Esophagus squamous epithelium (tissue), 5 donors: Measurements from ENCODE around the gene POC1B. TPM values are rescaled to one million over a fixed set of nuclear protein-coding genes. Genes with fewer than 3 reads are reported as not detected.

ENCODE experiments used
- DNase-seq: peaks from one replicate; lab custom pipeline; 2025; lab: John Stamatoyannopoulos, UW
- H3K27ac ChIP-seq, 4 donors: fragments of 200-600 bp; sonication (generic); one replicate each; pipeline ENCODE4 v1.5.1; 2016 to 2019; ENCODE audit warnings: mild to moderate bottlenecking in 1 of 4
- H3K27me3 ChIP-seq, 4 donors: fragments of 200-600 bp; sonication (generic); 1 replicate in 3 of 4; 2 replicates in 1 of 4; pipeline versions ENCODE4 v1.5.1 to v1.6.0; 2017 to 2021; ENCODE audit warnings: antibody characterized with exemption in 1 of 4
- H3K36me3 ChIP-seq, 3 donors: fragments of 200-600 bp; sonication (generic); one replicate each; pipeline ENCODE4 v1.5.1; 2016 to 2019
- H3K4me1 ChIP-seq, 3 donors: fragments of 200-600 bp; sonication (generic); one replicate each; pipeline ENCODE4 v1.5.1; 2017 to 2019
- H3K4me3 ChIP-seq, 4 donors: fragments of 200-600 bp; sonication (generic); 1 replicate in 3 of 4; 2 replicates in 1 of 4; pipeline ENCODE4 v1.5.1; 2016 to 2019; ENCODE audit warnings: mild to moderate bottlenecking in 2 of 4, moderate library complexity in 1 of 4
- H3K9me3 ChIP-seq, 3 donors: fragments of 200-600 bp; sonication (generic); one replicate each; pipeline ENCODE4 v1.5.1; 2016 to 2019
- POLR2A ChIP-seq, 4 donors: fragments of 450-650 bp; IDR thresholded peaks; one replicate each; pipeline ENCODE4 v1.6.1; 2017; ENCODE audit warnings: antibody characterized with exemption in 4 of 4, mild to moderate bottlenecking in 4 of 4, moderate library complexity in 3 of 4
- WGBS, 2 donors: methylation state at CpG; one replicate each; pipeline ENCODE4 v1.1.5; 2018; 5-methylcytosine and 5-hydroxymethylcytosine counted together
- intact Hi-C: fragments of 100-400 bp; cut with DNase I; formaldehyde crosslinking; loops from one replicate; pipeline ENCODE4 v1.15.0; 2022
- total RNA-seq, 4 donors: library from RNA; depleted of rRNA; stranded (reverse); fragments of >200 nt; gene quantifications; one replicate each; pipeline ENCODE4 v1.1.0, GENCODE V29; 2016
- TF ChIP-seq, protein P1 (sequence below), 6 experiments: fragments of 450-650 bp in 4 of 6; fragments of 200-600 bp in 2 of 6; sonication (generic) in 2 of 6; IDR thresholded peaks; one replicate each; pipeline ENCODE4 v1.5.1; 2016 to 2019; ENCODE audit warnings: antibody characterized with exemption in 6 of 6, mild to moderate bottlenecking in 4 of 6, moderate library complexity in 4 of 6
- donor health status: DM: yes; HTN: yes; CAD: no.

POC1B gene
- total RNA-seq, 4 donors from 2014 or later: 12.9 to 21.4 (median 15.3) TPM

DNA sequence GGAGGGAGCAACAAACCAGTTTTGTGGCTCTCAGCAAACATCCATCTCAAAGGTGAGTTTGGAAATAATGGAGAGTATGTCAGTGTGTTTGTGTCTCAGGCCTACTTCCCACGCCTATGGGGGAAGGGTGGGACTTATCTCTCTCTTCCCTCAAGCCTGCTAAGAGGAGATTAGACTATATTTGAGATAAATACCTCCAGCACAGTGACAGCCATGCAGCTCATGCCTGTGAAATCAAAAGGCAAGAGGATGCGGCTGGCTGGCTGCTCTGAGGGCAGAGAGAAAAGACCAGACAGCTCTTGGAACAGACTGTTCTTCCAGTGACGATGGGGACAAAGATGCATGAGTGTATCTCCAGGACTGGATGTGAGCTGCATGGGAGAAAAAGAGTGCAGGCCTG, 14.7 kb upstream of the POC1B start:
- H3K27ac ChIP-seq: no peak overlapping the region
- intact Hi-C loops: loop anchor here (10.0 kb wide), 1 partner anchor 564 kb away; no protein-coding TSS in a partner anchor
- WGBS, 2 donors: 78 to 88% methylated on average over 3 of the region's 3 CpGs

DNA sequence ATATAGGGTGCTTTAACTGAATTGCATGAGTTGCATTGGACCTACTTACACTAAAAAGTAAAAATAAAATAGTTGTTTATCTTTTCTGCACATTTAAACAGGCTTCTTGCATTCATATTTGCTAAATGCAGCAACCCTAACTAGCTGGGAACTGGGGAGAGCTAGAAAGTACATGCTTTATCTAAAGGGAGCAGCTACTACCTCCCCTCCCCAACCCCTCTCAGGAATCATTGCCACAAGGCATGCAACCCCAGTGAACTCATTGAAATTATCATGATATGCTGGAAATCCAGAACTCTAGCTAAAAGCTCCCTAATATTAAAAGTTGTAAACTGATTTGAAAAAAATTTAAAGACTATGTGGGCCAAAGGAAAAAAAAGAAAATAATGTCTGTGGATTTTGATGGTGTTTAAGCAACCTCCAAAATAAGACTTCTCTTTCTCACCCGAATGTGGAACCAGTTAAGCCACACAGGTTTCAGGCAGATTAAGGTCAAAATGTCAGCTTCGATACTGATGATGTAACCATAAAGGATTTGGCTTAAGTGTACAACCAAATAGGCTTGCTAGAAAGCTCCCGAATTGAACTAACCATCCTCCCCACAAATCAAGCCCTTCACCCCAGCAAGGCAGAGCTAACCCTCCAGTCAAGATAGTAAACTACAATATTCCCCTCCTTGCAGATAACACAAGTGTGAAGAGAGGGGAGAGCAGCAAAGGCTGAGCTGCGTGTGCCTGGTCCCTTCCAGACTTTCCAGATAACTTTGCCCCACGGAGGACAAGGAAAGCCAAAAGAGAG, 13.8 kb upstream of the POC1B start:
- WGBS, 2 donors: 51 to 81% methylated on average over 5 of the region's 5 CpGs
- Histone ChIP-seq H3K4me3 (no peak overlapping the region), H3K4me1 (peaks cover 0 to 19% (median 4%) of the 10 kb centered on the region in 3 donors), H3K27ac (no peak overlapping the region), H3K36me3 (peaks cover 0 to 4% (median 0%) of the 10 kb centered on the region in 3 donors), H3K27me3 (no peaks in the 10 kb centered on the region), H3K9me3 (no peaks in the 10 kb centered on the region)
- intact Hi-C loops: loop anchor here (10.0 kb wide), 1 partner anchor 565 kb away; no protein-coding TSS in a partner anchor
- DNase-seq: no peak
- TF ChIP-seq POLR2A (IDR thresholded peaks at IDR 0.05): no peak
- TF ChIP-seq, protein P1, sequence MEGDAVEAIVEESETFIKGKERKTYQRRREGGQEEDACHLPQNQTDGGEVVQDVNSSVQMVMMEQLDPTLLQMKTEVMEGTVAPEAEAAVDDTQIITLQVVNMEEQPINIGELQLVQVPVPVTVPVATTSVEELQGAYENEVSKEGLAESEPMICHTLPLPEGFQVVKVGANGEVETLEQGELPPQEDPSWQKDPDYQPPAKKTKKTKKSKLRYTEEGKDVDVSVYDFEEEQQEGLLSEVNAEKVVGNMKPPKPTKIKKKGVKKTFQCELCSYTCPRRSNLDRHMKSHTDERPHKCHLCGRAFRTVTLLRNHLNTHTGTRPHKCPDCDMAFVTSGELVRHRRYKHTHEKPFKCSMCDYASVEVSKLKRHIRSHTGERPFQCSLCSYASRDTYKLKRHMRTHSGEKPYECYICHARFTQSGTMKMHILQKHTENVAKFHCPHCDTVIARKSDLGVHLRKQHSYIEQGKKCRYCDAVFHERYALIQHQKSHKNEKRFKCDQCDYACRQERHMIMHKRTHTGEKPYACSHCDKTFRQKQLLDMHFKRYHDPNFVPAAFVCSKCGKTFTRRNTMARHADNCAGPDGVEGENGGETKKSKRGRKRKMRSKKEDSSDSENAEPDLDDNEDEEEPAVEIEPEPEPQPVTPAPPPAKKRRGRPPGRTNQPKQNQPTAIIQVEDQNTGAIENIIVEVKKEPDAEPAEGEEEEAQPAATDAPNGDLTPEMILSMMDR (IDR thresholded peaks at IDR 0.05): no peak

More for the DNA sequence above, 14.7 kb upstream of the POC1B start:
- DNase-seq: no peak
- Histone ChIP-seq H3K36me3 (peaks cover 0 to 4% (median 0%) of the 10 kb centered on the region in 3 donors), H3K4me1 (peaks cover 0 to 22% (median 8%) of the 10 kb centered on the region in 3 donors), H3K4me3 (no peak overlapping the region), H3K9me3 (no peaks in the 10 kb centered on the region), H3K27me3 (no peaks in the 10 kb centered on the region)
- TF ChIP-seq POLR2A (IDR thresholded peaks at IDR 0.05): no peak
- TF ChIP-seq, protein P1 (IDR thresholded peaks at IDR 0.05): no peak

DNA sequence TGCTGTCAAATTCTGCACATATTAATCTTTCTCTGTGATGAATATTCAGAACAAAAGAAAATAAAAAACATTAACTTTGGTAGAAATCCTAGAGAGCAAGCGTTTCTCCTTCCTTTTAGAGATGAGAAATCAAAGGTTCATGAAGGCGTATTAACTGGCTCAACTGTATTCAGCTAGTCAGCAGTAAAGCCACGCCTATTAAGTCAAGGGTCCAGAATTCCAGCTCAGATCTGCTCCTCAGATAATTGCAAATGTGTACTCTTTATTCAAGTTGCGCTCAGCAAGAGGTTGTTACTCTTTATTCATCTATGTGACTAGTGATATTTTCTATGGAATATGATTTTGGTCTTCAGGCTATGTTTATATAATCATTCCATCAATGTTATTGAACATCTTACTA, 13.1 kb upstream of the POC1B start:
- WGBS, 2 donors: 91 to 92% methylated on average over 4 of the region's 4 CpGs
- Histone ChIP-seq H3K4me3 (no peak overlapping the region), H3K27me3 (no peaks in the 10 kb centered on the region), H3K4me1 (peaks cover 0 to 15% (median 3%) of the 10 kb centered on the region in 3 donors), H3K36me3 (peaks cover 0 to 4% (median 0%) of the 10 kb centered on the region in 3 donors), H3K9me3 (no peaks in the 10 kb centered on the region), H3K27ac (no peak overlapping the region)
- DNase-seq: no peak
- intact Hi-C loops: no loop called here
- TF ChIP-seq, protein P1 (IDR thresholded peaks at IDR 0.05): no peak
- TF ChIP-seq POLR2A (IDR thresholded peaks at IDR 0.05): no peak

DNA sequence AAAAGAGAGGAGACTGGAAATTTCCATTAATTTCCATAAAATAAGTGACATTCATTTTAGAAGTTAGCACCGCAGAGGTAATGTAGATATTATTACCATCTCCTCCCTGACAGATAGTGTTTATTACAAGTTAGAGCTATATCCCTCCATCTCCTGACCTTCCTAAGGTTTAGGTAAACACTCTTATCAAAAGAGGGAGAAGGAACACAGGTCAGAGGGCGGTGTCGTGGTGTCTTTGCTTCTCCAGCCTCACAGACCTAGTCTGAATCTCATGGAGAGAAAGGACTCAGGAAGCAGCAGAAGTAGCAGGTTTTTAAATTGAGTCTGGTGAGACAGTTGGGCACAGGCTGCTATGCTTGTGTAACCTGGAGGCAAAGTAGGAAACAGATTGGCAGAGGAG, 11.5 kb upstream of the POC1B start:
- WGBS, 2 donors: 82 to 92% methylated on average over 3 of the region's 3 CpGs
- DNase-seq: no peak
- H3K4me3 ChIP-seq: no peak overlapping the region
- H3K27ac ChIP-seq: no peak overlapping the region
- no peaks in the 10 kb centered on the region for H3K27me3 ChIP-seq
- no peaks in the 10 kb centered on the region for H3K4me1 ChIP-seq
- TF ChIP-seq, protein P1 (IDR thresholded peaks at IDR 0.05): no peak
- no peak for TF ChIP-seq POLR2A (IDR thresholded peaks at IDR 0.05)
- intact Hi-C loops: no loop called here
- H3K9me3 ChIP-seq: no peaks in the 10 kb centered on the region
- peaks cover 0 to 4% (median 0%) of the 10 kb centered on the region in 3 donors for H3K36me3 ChIP-seq

DNA sequence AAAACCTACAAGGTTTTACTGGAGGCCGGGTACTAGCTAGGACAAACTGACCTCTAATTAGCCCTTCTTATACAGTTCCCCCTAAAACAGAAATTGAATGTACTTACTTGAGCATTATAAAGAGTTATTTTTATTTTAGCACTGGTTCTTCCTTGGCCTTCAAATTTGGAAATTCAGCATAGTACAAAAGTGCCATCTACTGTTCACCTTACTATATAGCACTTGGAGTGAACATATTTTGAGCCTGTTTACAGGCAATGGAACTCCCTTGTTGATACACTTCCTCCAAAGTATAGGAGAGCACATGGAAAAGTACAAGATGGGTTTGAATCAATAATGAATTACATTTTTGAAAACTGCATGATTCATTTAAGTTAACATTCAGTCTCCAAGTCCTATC, 3.9 kb upstream of the POC1B start:
- DNase-seq: no peak
- WGBS, 2 donors: 33 to 46% methylated on average over 1 of the region's 1 CpG
- no peaks in the 10 kb centered on the region for H3K9me3 ChIP-seq
- H3K36me3 ChIP-seq: no peaks in the 10 kb centered on the region
- no peaks in the 10 kb centered on the region for H3K27me3 ChIP-seq
- intact Hi-C loops: no loop called here
- no peak overlapping the region for H3K27ac ChIP-seq
- peaks cover 3 to 13% (median 4%) of the 10 kb centered on the region in 3 donors for H3K4me1 ChIP-seq
- H3K4me3 ChIP-seq: no peak overlapping the region
- TF ChIP-seq, protein P1 (IDR thresholded peaks at IDR 0.05): peak; percentile 30 to 79 (median 66)
- TF ChIP-seq POLR2A (IDR thresholded peaks at IDR 0.05): no peak
